Right renal cortex interstitium (tissue), 3 donors: ENCODE measurements around the gene BPIFB2. TPM values are rescaled to one million over a fixed set of nuclear protein-coding genes. Genes with fewer than 3 reads are reported as not detected.

Source experiments
- DNase-seq, 3 donors: peaks; one replicate each; pipeline ENCODE4 v3.0.0-alpha.2; 2013; ENCODE audit warnings: low read depth in 3 of 3, low spot score in 2 of 3
- polyA plus RNA-seq, 3 donors: library from polyadenylated mRNA; unstranded; fragments of 120-200 nt; gene quantifications; one replicate each; pipeline ENCODE4 v1.2.1, GENCODE V29; 2013; ENCODE audit not compliant: insufficient read length in 3 of 3

Gene BPIFB2
- polyA plus RNA-seq, 3 donors, result not detected

GRCh38 chr20:33062825-33063149, 55.3 kb downstream of the BPIFB2 start:
- DNase-seq, result no peak

- no peak for DNase-seq
These were observed 55.8 kb downstream of the BPIFB2 start for GRCh38 chr20:33063271-33063670.

GRCh38 chr20:33064572-33065287, 57.2 kb downstream of the BPIFB2 start:
- no peak for DNase-seq

GRCh38 chr20:33065785-33066184, 58.3 kb downstream of the BPIFB2 start:
- DNase-seq, result no peak

- DNase-seq, result no peak
These were observed 60.3 kb downstream of the BPIFB2 start for GRCh38 chr20:33067806-33068205.

GRCh38 chr20:33068251-33068939, 60.9 kb downstream of the BPIFB2 start:
- DNase-seq, result no peak

- DNase-seq, result no peak
These were observed 62.2 kb downstream of the BPIFB2 start for GRCh38 chr20:33069673-33070072.

- no peak for DNase-seq
These were observed 62.9 kb downstream of the BPIFB2 start for GRCh38 chr20:33070111-33071053.

- DNase-seq, result no peak
These were observed 63.7 kb downstream of the BPIFB2 start for GRCh38 chr20:33071198-33071597.

- no peak for DNase-seq
These were observed 64.9 kb downstream of the BPIFB2 start for GRCh38 chr20:33072362-33072761.

GRCh38 chr20:33072813-33073212, 65.3 kb downstream of the BPIFB2 start:
- no peak for DNase-seq

Other genes with a start within 250 kb of the BPIFB2 start
- 1 to 10 TPM; 6.4 to 7.0 (median 6.9) TPM for gene DNMT3B, start 245.3 kb upstream of the BPIFB2 start, polyA plus RNA-seq
- 100 to 1,000 TPM; 112 to 130 (median 120) TPM for gene MAPRE1, start 187.8 kb upstream of the BPIFB2 start, polyA plus RNA-seq
- under 1 TPM in 2 of 3 donors, not detected in 1; 0.06 to 0.33 TPM for gene EFCAB8, start 148.8 kb upstream of the BPIFB2 start, polyA plus RNA-seq
- not detected for gene SUN5, start 3.3 kb upstream of the BPIFB2 start, polyA plus RNA-seq
- not detected for gene BPIFB6, start 23.9 kb downstream of the BPIFB2 start, polyA plus RNA-seq
- gene BPIFB3, start 46.2 kb downstream of the BPIFB2 start, polyA plus RNA-seq, result not detected
- not detected for gene BPIFB4, start 71.9 kb downstream of the BPIFB2 start, polyA plus RNA-seq
- gene BPIFA2, start 160.5 kb downstream of the BPIFB2 start, polyA plus RNA-seq, result under 1 TPM in 1 of 3 donors, not detected in 2; 0.17 TPM
- not detected for gene BPIFA3, start 209.6 kb downstream of the BPIFB2 start, polyA plus RNA-seq
- gene BPIFA1, start 228.3 kb downstream of the BPIFB2 start, polyA plus RNA-seq, result not detected